Stimulated activated CD8-positive, alpha-beta memory T cell treated with anti-CD3 and anti-CD28 coated beads, Interleukin-7, amount 100 ng/mL, for 24 hours (primary cell): ENCODE results near the gene ZNF283.
"Not testable (repeated sequence)": the region's sequence is repeated elsewhere in the genome, so short reads cannot be mapped to it uniquely, and the experiment has no call there.

Source experiments
- DNase-seq: peaks from one replicate; pipeline ENCODE4 v3.0.0-alpha.2; 2020; ENCODE audit warnings: low read depth

Gene ZNF283

GRCh38 chr19:43858174-43858573 is 31.1 kb downstream of the ZNF283 start:
- DNase-seq: no peak

DNA sequence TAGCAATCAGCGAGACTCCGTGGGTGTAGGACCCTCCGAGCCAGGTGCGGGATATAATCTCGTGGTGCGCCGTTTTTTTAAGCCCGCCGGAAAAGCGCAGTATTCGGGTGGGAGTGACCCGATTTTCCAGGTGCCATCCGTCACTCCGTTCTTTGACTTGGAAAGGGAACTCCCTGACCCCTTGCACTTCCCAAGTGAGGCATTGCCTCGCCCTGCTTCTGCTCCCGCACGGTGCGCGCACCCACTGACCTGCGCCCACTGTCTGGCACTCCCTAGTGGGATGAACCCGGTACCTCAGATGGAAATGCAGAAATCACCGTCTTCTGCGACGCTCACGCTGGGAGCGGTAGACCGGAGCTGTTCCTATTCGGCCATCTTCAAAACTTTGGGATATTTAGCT is 39.8 kb downstream of the ZNF283 start:
- DNase-seq: not testable (repeated sequence)

DNA sequence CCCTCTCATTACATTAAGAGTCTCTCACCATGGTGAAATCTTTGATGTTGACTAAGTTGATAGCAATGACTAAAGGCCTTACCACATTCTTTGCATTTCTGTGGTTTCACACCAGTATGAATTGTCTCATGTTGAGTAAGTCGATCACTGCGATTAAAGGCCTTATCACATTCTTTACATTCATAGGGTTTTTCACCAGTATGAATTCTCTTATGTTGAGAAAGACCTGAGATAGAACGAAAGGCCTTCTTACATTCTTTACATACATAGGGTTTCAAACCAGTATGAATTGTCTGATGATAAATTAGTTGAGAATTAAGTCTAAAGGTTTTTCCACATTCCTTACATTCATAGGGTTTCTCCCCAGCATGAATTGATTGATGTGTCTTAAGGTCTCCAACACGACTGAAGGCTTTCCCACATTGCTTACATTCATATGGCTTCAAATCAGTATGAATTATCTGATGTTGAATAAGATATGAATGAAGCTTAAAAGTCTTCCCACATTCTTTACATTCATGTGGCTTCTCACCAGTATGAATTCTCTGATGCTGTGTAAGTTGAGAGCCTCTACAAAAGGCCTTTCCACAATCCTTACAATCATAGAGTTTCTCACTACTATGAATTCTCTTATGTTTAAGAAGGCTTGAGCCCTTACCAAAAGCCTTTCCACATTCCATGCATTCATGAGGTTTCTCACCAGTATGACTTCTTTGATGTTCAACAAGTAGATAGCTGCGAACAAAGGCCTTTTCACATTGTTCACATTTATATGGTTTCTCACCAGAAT is 45.6 kb downstream of the ZNF283 start:
- DNase-seq: no peak

- DNase-seq: no peak
Measured at GRCh38 chr19:43880483-43880882, 53.4 kb downstream of the ZNF283 start.

DNA sequence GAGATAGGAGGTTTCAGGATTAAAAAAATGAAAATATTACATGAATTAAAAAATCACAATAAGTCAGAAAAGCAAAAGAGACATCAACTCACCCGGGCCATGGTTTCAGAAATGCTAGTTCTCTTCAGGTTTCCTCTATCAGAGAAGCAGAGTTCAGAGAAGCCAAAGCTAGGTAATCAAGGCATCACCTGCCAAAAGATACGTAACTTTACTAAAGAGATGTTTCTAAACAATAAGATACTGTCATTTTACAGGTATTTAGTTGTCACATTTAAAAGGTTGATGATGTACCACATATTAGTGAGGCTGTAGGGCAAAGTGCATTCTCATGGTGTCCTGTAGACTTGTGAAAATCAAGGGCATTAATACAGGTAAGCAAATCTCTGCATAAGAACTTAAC is 56.7 kb downstream of the ZNF283 start, which contains the start of gene ZNF404:
ZNF404 (minus strand) TSS at position 101 of the 400 bp plus-strand sequence.
- DNase-seq: no peak

- no peak for DNase-seq
Measured at GRCh38 chr19:43895727-43896308, 68.7 kb downstream of the ZNF283 start.
